GM23338 (cell line): Measurements from ENCODE around the gene KCTD4. TPM values are rescaled to one million over a fixed set of nuclear protein-coding genes. Genes with fewer than 3 reads are reported as not detected.

Experiments
- ATAC-seq: fragments of 200-7000 bp; cut with Tn5 transposase; 3 replicates; pipeline ENCODE4 v1.9.1; 2020
- DNase-seq: peaks from one replicate; pipeline ENCODE4 v3.0.0-alpha.2; 2015; ENCODE audit warnings: low spot score
- H2AFZ ChIP-seq: fragments of 200-600 bp; sonication (generic); 2 replicates; pipeline ENCODE4 v1.8.0; 2016; ENCODE audit warnings: antibody characterized with exemption, mild to moderate bottlenecking, moderate library complexity
- H3F3A ChIP-seq: fragments of 200-600 bp; sonication (generic); replicated peaks from 2 replicates; pipeline ENCODE4 v1.8.0; 2017; ENCODE audit warnings: antibody characterized with exemption, mixed run types, low read depth
- H3K27ac ChIP-seq: fragments of 200-600 bp; sonication (generic); 2 replicates; pipeline ENCODE4 v1.6.1; 2016; ENCODE audit warnings: low read depth
- H3K27me3 ChIP-seq: fragments of 200-600 bp; sonication (generic); 2 replicates; pipeline ENCODE4 v1.8.0; 2016; ENCODE audit warnings: mild to moderate bottlenecking, mixed run types, moderate library complexity; ENCODE audit not compliant: insufficient read depth
- H3K36me3 ChIP-seq: fragments of 200-600 bp; sonication (generic); 2 replicates; pipeline ENCODE4 v1.8.0; 2016; ENCODE audit warnings: mild to moderate bottlenecking; ENCODE audit not compliant: insufficient read depth
- H3K4me1 ChIP-seq: fragments of 200-600 bp; sonication (generic); 2 replicates; pipeline ENCODE4 v1.8.0; 2016; ENCODE audit warnings: mild to moderate bottlenecking, moderate library complexity; ENCODE audit not compliant: insufficient read depth
- H3K4me2 ChIP-seq: fragments of 200-600 bp; sonication (generic); 2 replicates; pipeline ENCODE4 v1.7.1; 2017; ENCODE audit warnings: mixed run types
- H3K4me3 ChIP-seq: fragments of 200-600 bp; sonication (generic); 2 replicates; pipeline ENCODE4 v1.6.1; 2016; ENCODE audit warnings: mixed run types
- H3K79me2 ChIP-seq: fragments of 200-600 bp; sonication (generic); replicated peaks from 2 replicates; pipeline ENCODE4 v1.8.0; 2017; ENCODE audit warnings: mild to moderate bottlenecking; ENCODE audit not compliant: insufficient read depth
- H3K9me2 ChIP-seq: fragments of 200-600 bp; sonication (generic); 2 replicates; pipeline ENCODE4 v1.8.0; 2017; ENCODE audit not compliant: insufficient read depth
- H4K20me1 ChIP-seq: fragments of 200-600 bp; sonication (generic); replicated peaks from 2 replicates; pipeline ENCODE4 v1.8.0; 2017; ENCODE audit warnings: mild to moderate bottlenecking; ENCODE audit not compliant: insufficient read depth
- H3K27ac Mint-ChIP-seq: 2 replicates; pipeline ENCODE4 v1.8.0; 2020; ENCODE audit warnings: inconsistent platforms, mild to moderate bottlenecking, moderate library complexity, mixed read lengths
- H3K27me3 Mint-ChIP-seq: 3 replicates; pipeline ENCODE4 v1.8.0; 2022; ENCODE audit warnings: low read depth, mild to moderate bottlenecking, moderate library complexity, mixed read lengths, inconsistent platforms; ENCODE audit not compliant: insufficient read depth, poor library complexity
- H3K36me3 Mint-ChIP-seq: 3 replicates; pipeline ENCODE4 v1.8.0; 2021; ENCODE audit warnings: low read depth, mild to moderate bottlenecking, inconsistent platforms, moderate library complexity, mixed read lengths
- H3K4me1 Mint-ChIP-seq: 3 replicates; pipeline ENCODE4 v1.8.0; 2020; ENCODE audit warnings: mild to moderate bottlenecking, inconsistent platforms, mixed read lengths
- H3K4me3 Mint-ChIP-seq: 3 replicates; pipeline ENCODE4 v1.8.0; 2021; ENCODE audit warnings: moderate library complexity, mild to moderate bottlenecking, inconsistent platforms, mixed read lengths
- H3K9me3 Mint-ChIP-seq: 3 replicates; pipeline ENCODE4 v1.8.0; 2020; ENCODE audit warnings: moderate library complexity, mild to moderate bottlenecking, inconsistent platforms, mixed read lengths
- CREB1 ChIP-seq: fragments of 250-450 bp; sonication (Bioruptor Pico); IDR thresholded peaks from 2 replicates; pipeline ENCODE4 v1.5.0; 2020; ENCODE audit warnings: low read depth, mild to moderate bottlenecking, moderate library complexity
- EZH2 ChIP-seq: fragments of 200-600 bp; sonication (generic); IDR thresholded peaks from one replicate; pipeline ENCODE4 v1.8.0; 2017; ENCODE audit warnings: antibody characterized with exemption, mild to moderate bottlenecking, low read depth; ENCODE audit not compliant: unreplicated experiment
- EZH2phosphoT487 ChIP-seq: fragments of 200-600 bp; sonication (generic); IDR thresholded peaks from one replicate; pipeline ENCODE4 v1.8.1; 2018; ENCODE audit warnings: antibody characterized with exemption; ENCODE audit not compliant: unreplicated experiment
- JUNB ChIP-seq: IDR thresholded peaks from one replicate; pipeline ENCODE4 v1.6.1; 2016; ENCODE audit warnings: antibody characterized with exemption; ENCODE audit not compliant: unreplicated experiment
- NANOG ChIP-seq: IDR thresholded peaks from 2 replicates; pipeline ENCODE4 v1.6.1; 2016; ENCODE audit warnings: antibody characterized with exemption, borderline replicate concordance
- POLR2AphosphoS5 ChIP-seq: IDR thresholded peaks from 2 replicates; pipeline ENCODE4 v1.6.1; 2016; ENCODE audit warnings: antibody characterized with exemption, low read depth
- STAT1 ChIP-seq: IDR thresholded peaks from one replicate; pipeline ENCODE4 v1.6.1; 2016; ENCODE audit warnings: antibody characterized with exemption; ENCODE audit not compliant: unreplicated experiment
- ZNF114 ChIP-seq: fragments of 250-450 bp; sonication (Bioruptor Pico); IDR thresholded peaks from 2 replicates; pipeline ENCODE4 v1.5.0; 2020; ENCODE audit warnings: mild to moderate bottlenecking, moderate library complexity
- ZNF331 ChIP-seq: fragments of 250-450 bp; sonication (Bioruptor Pico); IDR thresholded peaks from 2 replicates; pipeline ENCODE4 v1.5.0; 2020; ENCODE audit warnings: low read depth, mild to moderate bottlenecking, moderate library complexity
- polyA plus RNA-seq: library from polyadenylated mRNA; unstranded; fragments of >200 nt; fragmentation: Nextera tagmentation; extraction: Ambion mirVana; gene quantifications from 2 replicates; pipeline ENCODE4 v1.2.1, GENCODE V29; 2016
- total RNA-seq: library from RNA; depleted of rRNA; stranded (reverse); fragments of >200 nt; shearing (Covaris generic); gene quantifications from 2 replicates; pipeline ENCODE4 v1.2.3, GENCODE V29; 2014
- TF ChIP-seq, protein P1 (sequence below): fragments of 250-450 bp; sonication (Bioruptor Pico); IDR thresholded peaks from 2 replicates; pipeline ENCODE4 v1.5.0; 2020; ENCODE audit warnings: mild to moderate bottlenecking, moderate library complexity
- TF ChIP-seq, protein P2 (sequence below), 2 experiments: fragments of 200-600 bp in 1 of 2; sonication (generic) in 1 of 2; conservative IDR thresholded peaks; 2 replicates each; pipeline versions ENCODE4 v1.5.1 to v1.6.1; 2016 to 2017; ENCODE audit warnings: antibody characterized with exemption in 2 of 2, low read depth in 2 of 2, mild to moderate bottlenecking in 2 of 2, moderate library complexity in 1 of 2
- TF ChIP-seq, protein P3 (sequence below): IDR thresholded peaks from one replicate; pipeline ENCODE4 v1.6.1; 2018; ENCODE audit warnings: antibody characterized with exemption; ENCODE audit not compliant: unreplicated experiment
- TF ChIP-seq, protein P4 (sequence below): IDR thresholded peaks from 2 replicates; pipeline ENCODE4 v1.6.1; 2016; ENCODE audit warnings: antibody characterized with exemption

The KCTD4 gene
- total and polyA plus RNA-seq, 2 experiments from 2014 or later = 0.24 TPM; not detected in 1

DNA sequence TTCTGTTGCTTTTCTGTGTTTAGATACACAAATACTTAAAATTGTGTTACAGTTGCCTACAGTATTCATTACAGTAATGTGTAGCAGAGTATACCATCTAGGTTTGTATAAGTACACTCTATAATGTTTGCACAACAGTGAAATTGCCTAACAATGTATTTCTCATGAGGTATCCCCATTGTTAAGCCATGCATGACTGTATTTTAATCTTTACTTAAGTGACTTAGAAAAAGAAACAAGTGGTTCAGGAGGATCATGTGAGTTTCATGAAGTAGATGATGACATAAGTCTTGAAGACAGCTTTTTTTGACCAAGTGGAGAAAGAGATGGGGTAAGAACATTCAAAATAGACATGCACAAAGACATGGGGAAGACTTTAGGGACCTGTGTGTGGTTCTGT is 8.4 kb upstream of the KCTD4 start:
- Mint-ChIP-seq H3K36me3 (peaks cover 15% of the 10 kb centered on the region), H3K4me1 (peaks cover 8% of the 10 kb centered on the region), H3K27me3 (no peaks in the 10 kb centered on the region), H3K4me3 (no peak overlapping the region), H3K9me3 (no peaks in the 10 kb centered on the region), H3K27ac (no peak overlapping the region)
- Histone ChIP-seq H3K4me1 (peaks cover 3% of the 10 kb centered on the region; the same call in 1 of the 2 replicates), H3K79me2 (no peaks in the 10 kb centered on the region), H3K27ac (no peak overlapping the region), H4K20me1 (0 out of 2 replicates have a peak, but pooled peaks cover 3% of the 10 kb centered on the region), H3K4me2 (no peak overlapping the region), H3K27me3 (no peaks in the 10 kb centered on the region), H3K36me3 (no peaks in the 10 kb centered on the region), H3K9me2 (no peaks in the 10 kb centered on the region), H3F3A (no peaks in the 10 kb centered on the region), H3K4me3 (no peak overlapping the region), H2AFZ (no peak overlapping the region)
- TF ChIP-seq, protein P1, sequence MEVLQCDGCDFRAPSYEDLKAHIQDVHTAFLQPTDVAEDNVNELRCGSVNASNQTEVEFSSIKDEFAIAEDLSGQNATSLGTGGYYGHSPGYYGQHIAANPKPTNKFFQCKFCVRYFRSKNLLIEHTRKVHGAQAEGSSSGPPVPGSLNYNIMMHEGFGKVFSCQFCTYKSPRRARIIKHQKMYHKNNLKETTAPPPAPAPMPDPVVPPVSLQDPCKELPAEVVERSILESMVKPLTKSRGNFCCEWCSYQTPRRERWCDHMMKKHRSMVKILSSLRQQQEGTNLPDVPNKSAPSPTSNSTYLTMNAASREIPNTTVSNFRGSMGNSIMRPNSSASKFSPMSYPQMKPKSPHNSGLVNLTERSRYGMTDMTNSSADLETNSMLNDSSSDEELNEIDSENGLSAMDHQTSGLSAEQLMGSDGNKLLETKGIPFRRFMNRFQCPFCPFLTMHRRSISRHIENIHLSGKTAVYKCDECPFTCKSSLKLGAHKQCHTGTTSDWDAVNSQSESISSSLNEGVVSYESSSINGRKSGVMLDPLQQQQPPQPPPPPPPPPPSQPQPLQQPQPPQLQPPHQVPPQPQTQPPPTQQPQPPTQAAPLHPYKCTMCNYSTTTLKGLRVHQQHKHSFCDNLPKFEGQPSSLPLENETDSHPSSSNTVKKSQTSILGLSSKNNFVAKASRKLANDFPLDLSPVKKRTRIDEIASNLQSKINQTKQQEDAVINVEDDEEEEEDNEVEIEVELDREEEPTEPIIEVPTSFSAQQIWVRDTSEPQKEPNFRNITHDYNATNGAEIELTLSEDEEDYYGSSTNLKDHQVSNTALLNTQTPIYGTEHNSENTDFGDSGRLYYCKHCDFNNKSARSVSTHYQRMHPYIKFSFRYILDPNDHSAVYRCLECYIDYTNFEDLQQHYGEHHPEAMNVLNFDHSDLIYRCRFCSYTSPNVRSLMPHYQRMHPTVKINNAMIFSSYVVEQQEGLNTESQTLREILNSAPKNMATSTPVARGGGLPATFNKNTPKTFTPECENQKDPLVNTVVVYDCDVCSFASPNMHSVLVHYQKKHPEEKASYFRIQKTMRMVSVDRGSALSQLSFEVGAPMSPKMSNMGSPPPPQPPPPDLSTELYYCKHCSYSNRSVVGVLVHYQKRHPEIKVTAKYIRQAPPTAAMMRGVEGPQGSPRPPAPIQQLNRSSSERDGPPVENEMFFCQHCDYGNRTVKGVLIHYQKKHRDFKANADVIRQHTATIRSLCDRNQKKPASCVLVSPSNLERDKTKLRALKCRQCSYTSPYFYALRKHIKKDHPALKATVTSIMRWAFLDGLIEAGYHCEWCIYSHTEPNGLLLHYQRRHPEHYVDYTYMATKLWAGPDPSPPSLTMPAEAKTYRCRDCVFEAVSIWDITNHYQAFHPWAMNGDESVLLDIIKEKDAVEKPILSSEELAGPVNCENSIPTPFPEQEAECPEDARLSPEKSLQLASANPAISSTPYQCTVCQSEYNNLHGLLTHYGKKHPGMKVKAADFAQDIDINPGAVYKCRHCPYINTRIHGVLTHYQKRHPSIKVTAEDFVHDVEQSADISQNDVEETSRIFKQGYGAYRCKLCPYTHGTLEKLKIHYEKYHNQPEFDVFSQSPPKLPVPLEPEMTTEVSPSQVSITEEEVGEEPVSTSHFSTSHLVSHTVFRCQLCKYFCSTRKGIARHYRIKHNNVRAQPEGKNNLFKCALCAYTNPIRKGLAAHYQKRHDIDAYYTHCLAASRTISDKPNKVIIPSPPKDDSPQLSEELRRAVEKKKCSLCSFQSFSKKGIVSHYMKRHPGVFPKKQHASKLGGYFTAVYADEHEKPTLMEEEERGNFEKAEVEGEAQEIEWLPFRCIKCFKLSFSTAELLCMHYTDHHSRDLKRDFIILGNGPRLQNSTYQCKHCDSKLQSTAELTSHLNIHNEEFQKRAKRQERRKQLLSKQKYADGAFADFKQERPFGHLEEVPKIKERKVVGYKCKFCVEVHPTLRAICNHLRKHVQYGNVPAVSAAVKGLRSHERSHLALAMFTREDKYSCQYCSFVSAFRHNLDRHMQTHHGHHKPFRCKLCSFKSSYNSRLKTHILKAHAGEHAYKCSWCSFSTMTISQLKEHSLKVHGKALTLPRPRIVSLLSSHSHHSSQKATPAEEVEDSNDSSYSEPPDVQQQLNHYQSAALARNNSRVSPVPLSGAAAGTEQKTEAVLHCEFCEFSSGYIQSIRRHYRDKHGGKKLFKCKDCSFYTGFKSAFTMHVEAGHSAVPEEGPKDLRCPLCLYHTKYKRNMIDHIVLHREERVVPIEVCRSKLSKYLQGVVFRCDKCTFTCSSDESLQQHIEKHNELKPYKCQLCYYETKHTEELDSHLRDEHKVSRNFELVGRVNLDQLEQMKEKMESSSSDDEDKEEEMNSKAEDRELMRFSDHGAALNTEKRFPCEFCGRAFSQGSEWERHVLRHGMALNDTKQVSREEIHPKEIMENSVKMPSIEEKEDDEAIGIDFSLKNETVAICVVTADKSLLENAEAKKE (CRISPR knock-in tag) = no peak
- TF ChIP-seq NANOG (no peak), JUNB (no peak), CREB1 (CRISPR knock-in tag) (no peak), STAT1 (no peak), POLR2AphosphoS5 (no peak), EZH2 (no peak), EZH2phosphoT487 (no peak), ZNF114 (CRISPR knock-in tag) (no peak), ZNF331 (CRISPR knock-in tag) (no peak)
- TF ChIP-seq, protein P2, sequence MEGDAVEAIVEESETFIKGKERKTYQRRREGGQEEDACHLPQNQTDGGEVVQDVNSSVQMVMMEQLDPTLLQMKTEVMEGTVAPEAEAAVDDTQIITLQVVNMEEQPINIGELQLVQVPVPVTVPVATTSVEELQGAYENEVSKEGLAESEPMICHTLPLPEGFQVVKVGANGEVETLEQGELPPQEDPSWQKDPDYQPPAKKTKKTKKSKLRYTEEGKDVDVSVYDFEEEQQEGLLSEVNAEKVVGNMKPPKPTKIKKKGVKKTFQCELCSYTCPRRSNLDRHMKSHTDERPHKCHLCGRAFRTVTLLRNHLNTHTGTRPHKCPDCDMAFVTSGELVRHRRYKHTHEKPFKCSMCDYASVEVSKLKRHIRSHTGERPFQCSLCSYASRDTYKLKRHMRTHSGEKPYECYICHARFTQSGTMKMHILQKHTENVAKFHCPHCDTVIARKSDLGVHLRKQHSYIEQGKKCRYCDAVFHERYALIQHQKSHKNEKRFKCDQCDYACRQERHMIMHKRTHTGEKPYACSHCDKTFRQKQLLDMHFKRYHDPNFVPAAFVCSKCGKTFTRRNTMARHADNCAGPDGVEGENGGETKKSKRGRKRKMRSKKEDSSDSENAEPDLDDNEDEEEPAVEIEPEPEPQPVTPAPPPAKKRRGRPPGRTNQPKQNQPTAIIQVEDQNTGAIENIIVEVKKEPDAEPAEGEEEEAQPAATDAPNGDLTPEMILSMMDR (conservative IDR thresholded peaks at IDR 0.05; ENCODE audit: low read depth in 2 of 2) = no peak
- TF ChIP-seq, protein P3, sequence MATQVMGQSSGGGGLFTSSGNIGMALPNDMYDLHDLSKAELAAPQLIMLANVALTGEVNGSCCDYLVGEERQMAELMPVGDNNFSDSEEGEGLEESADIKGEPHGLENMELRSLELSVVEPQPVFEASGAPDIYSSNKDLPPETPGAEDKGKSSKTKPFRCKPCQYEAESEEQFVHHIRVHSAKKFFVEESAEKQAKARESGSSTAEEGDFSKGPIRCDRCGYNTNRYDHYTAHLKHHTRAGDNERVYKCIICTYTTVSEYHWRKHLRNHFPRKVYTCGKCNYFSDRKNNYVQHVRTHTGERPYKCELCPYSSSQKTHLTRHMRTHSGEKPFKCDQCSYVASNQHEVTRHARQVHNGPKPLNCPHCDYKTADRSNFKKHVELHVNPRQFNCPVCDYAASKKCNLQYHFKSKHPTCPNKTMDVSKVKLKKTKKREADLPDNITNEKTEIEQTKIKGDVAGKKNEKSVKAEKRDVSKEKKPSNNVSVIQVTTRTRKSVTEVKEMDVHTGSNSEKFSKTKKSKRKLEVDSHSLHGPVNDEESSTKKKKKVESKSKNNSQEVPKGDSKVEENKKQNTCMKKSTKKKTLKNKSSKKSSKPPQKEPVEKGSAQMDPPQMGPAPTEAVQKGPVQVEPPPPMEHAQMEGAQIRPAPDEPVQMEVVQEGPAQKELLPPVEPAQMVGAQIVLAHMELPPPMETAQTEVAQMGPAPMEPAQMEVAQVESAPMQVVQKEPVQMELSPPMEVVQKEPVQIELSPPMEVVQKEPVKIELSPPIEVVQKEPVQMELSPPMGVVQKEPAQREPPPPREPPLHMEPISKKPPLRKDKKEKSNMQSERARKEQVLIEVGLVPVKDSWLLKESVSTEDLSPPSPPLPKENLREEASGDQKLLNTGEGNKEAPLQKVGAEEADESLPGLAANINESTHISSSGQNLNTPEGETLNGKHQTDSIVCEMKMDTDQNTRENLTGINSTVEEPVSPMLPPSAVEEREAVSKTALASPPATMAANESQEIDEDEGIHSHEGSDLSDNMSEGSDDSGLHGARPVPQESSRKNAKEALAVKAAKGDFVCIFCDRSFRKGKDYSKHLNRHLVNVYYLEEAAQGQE = no peak
- TF ChIP-seq, protein P4, sequence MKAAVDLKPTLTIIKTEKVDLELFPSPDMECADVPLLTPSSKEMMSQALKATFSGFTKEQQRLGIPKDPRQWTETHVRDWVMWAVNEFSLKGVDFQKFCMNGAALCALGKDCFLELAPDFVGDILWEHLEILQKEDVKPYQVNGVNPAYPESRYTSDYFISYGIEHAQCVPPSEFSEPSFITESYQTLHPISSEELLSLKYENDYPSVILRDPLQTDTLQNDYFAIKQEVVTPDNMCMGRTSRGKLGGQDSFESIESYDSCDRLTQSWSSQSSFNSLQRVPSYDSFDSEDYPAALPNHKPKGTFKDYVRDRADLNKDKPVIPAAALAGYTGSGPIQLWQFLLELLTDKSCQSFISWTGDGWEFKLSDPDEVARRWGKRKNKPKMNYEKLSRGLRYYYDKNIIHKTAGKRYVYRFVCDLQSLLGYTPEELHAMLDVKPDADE = no peak
- DNase-seq = no peak
- no peak for ATAC-seq
